Breast epithelium (tissue), 3 donors: ENCODE measurements around the gene EPHA6.

Experiments used
- CTCF ChIP-seq, 3 donors: fragments of 450-650 bp; IDR thresholded peaks; one replicate each; pipeline ENCODE4 v1.5.1; 2016 to 2017; ENCODE audit warnings: antibody characterized with exemption in 3 of 3, mild to moderate bottlenecking in 3 of 3, moderate library complexity in 3 of 3
- POLR2A ChIP-seq: fragments of 450-650 bp; IDR thresholded peaks from one replicate; pipeline ENCODE4 v1.6.1; 2016; ENCODE audit warnings: antibody characterized with exemption, mild to moderate bottlenecking, moderate library complexity
- POLR2AphosphoS5 ChIP-seq, 3 donors: sonication (generic); formaldehyde crosslinking; IDR thresholded peaks; one replicate each; pipeline ENCODE4 v1.6.1; 2017; ENCODE audit warnings: antibody characterized with exemption in 3 of 3

- TF ChIP-seq CTCF (IDR thresholded peaks at IDR 0.05) (no peak), POLR2A (no peak), POLR2AphosphoS5 (IDR thresholded peaks at IDR 0.05) (no peak)
These were observed 898.5 kb downstream of the EPHA6 start for GRCh38 chr3:97712919-97713318.
